T-helper 17 cell (primary cell): ENCODE results near the gene IL4R. TPM values are rescaled to one million over a fixed set of nuclear protein-coding genes. Genes with fewer than 3 reads are reported as not detected.

Experiments used
- ATAC-seq: fragments of 150-1000 bp; cut with Tn5 transposase; 2 replicates; pipeline ENCODE4 v1.10.0; 2021; ENCODE audit warnings: mild to moderate bottlenecking, moderate library complexity
- DNase-seq, 3 donors: peaks; one replicate each; pipeline versions ENCODE4 v3.0.0 to v3.0.0-alpha.2; 2020 to 2021
- H3K9me3 ChIP-seq: one replicate; pipeline ENCODE4 v1.7.0; 2013; ENCODE audit warnings: low read length, mild to moderate bottlenecking; ENCODE audit not compliant: control insufficient read depth, poor library complexity, severe bottlenecking
- H3K27ac Mint-ChIP-seq: one replicate; pipeline ENCODE4 v1.8.0; 2022; ENCODE audit warnings: mild to moderate bottlenecking, moderate library complexity, mixed read lengths
- H3K27me3 Mint-ChIP-seq: one replicate; pipeline ENCODE4 v1.8.0; 2022; ENCODE audit warnings: mixed read lengths
- H3K36me3 Mint-ChIP-seq: one replicate; pipeline ENCODE4 v1.8.0; 2022; ENCODE audit warnings: low read depth, mixed read lengths
- H3K4me1 Mint-ChIP-seq: one replicate; pipeline ENCODE4 v1.8.0; 2022; ENCODE audit warnings: mild to moderate bottlenecking, mixed read lengths
- H3K4me3 Mint-ChIP-seq: one replicate; pipeline ENCODE4 v1.8.0; 2022; ENCODE audit warnings: mild to moderate bottlenecking, moderate library complexity, mixed read lengths
- total RNA-seq, 4 donors: library from RNA in 2 of 4; stranded (reverse) in 2 of 4; gene quantifications; one replicate each; pipeline ENCODE4 v1.2.3 and lab custom pipeline; 2022 to 2026

IL4R gene
- total RNA-seq, 2 donors from 2014 or later: 156 to 173 TPM

DNA sequence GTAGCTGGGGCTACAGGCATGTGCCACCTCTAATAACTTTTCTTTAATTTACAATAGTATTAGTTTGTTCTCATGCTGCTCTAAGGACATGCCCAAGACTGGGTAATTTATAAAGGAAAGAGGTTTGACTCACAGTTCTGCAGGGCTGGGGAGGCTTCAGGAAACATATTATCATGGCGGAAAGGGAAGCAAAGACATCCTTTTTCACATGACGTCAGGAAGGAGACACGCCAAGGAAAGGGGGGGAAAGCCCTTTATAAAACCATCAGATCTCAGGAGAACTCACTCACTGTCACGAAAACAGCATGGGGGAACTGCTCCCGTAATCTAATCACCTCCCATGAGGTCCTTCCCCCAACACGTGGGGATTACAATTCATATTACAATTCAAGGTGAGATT is 18.3 kb downstream of the IL4R start:
- Mint-ChIP-seq H3K4me1 (peaks cover 48% of the 10 kb centered on the region), H3K36me3 (peaks cover 7% of the 10 kb centered on the region), H3K27ac (no peak overlapping the region), H3K4me3 (no peak overlapping the region), H3K27me3 (no peaks in the 10 kb centered on the region)
- peaks cover 4% of the 10 kb centered on the region for H3K9me3 ChIP-seq
- ATAC-seq: no peak
- DNase-seq: no peak

DNA sequence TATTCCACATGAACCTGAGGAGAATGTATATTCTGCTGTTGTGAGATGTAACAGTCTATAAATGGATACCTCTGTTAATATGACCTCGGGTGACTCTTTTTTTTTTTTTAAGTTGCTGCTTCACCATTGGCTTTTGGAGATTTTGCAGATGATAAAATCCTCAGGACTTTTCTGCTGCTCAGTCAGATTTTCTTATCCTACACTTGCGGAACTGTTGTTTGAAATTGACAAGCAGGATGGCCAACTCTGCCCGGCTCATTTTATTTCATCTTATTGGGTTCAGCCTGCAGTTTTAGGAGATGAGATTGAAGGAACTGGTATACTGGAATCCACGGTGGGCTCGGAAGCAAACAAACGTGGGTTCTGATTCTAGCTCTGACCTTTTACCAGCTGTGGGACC is 19.3 kb downstream of the IL4R start:
- Mint-ChIP-seq H3K36me3 (peaks cover 7% of the 10 kb centered on the region), H3K4me1 (peaks cover 42% of the 10 kb centered on the region), H3K27ac (peak overlapping the region; percentile 67)

DNA sequence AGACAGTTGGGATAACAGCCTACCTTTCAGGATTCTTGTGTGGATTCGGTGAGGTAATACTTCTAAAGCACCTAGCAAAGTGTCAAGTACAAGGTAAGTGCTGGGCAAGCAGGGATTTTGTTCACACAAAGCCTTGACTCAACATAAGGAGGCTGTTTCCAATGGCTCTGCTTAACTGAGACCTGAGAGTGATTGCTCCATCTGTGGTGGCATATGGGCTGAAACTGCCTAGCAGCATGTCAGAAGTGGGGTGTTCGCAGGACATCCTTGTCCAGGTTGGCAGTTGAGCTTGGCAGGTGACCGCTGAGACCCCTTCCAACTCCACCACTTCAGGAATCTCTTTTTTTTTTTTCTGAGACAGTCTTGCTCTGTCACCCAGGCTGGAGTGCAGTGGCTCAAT is 19.8 kb downstream of the IL4R start:
- H3K9me3 ChIP-seq: peaks cover 4% of the 10 kb centered on the region
- H3K27me3 Mint-ChIP-seq: no peaks in the 10 kb centered on the region
- peak overlapping the region; percentile 67 for H3K27ac Mint-ChIP-seq
- DNase-seq: no peak
- ATAC-seq: no peak
- peaks cover 7% of the 10 kb centered on the region for H3K36me3 Mint-ChIP-seq
- H3K4me1 Mint-ChIP-seq: peaks cover 43% of the 10 kb centered on the region
- H3K4me3 Mint-ChIP-seq: no peak overlapping the region

More for the DNA sequence above, 19.3 kb downstream of the IL4R start:
- no peak for DNase-seq
- no peak for ATAC-seq
- Mint-ChIP-seq H3K27me3 (no peaks in the 10 kb centered on the region), H3K4me3 (no peak overlapping the region)
- H3K9me3 ChIP-seq: peaks cover 4% of the 10 kb centered on the region

DNA sequence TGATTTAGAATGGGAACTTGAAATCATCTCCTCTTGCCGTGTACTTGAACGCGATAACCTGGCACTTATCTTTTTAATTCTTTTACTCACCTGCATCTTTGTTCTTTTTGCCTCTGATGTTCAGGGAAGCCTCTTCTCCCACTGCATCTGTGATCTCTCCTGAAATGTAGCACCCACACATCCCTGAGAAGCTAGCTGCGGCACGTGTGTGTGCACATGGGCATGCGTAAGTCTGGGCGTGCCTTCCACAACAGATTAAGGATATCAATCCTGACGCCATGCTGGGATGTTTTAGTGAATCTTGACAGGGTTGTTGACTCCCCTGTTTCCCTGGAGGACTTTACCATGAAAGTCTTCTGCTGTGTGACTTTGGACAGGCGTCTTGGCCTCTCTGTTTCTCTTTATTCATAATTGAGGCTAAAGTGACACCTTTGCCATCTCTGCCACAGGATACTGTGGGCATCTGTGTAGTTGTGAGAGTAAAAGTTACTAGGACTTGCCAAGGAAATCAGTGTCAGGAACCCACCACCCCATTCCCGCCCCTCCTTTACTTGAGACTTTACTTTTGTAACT is 20.5 kb downstream of the IL4R start:
- Mint-ChIP-seq H3K4me3 (no peak overlapping the region), H3K27me3 (no peaks in the 10 kb centered on the region), H3K4me1 (peaks cover 36% of the 10 kb centered on the region), H3K36me3 (peaks cover 7% of the 10 kb centered on the region), H3K27ac (no peak overlapping the region)
- H3K9me3 ChIP-seq: peaks cover 4% of the 10 kb centered on the region
- ATAC-seq (no peak), DNase-seq (no peak)

DNA sequence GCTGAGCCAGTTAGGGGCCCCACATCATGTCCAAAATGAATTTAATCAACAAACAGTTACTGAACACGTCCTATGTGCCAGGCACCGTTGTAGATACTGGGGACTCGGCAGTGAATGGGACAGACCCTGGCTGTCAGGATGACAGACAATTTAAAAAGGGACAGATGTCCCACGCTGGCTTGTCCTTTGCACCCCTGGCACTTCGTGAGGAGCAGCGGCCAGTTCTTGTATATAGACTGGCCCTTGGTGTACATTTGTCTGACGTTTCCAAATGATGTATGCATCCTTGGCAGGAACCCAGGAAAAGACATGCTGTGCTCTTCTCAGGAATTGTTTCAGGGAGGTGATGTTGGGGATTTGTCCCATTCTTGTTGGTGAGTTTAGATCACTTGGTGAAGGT is 21.1 kb downstream of the IL4R start:
- Mint-ChIP-seq H3K27ac (peak overlapping the region; percentile 74), H3K4me3 (no peak overlapping the region), H3K4me1 (peaks cover 31% of the 10 kb centered on the region), H3K27me3 (no peaks in the 10 kb centered on the region), H3K36me3 (peaks cover 4% of the 10 kb centered on the region)
- DNase-seq (no peak), ATAC-seq (no peak)
- H3K9me3 ChIP-seq: peaks cover 4% of the 10 kb centered on the region

DNA sequence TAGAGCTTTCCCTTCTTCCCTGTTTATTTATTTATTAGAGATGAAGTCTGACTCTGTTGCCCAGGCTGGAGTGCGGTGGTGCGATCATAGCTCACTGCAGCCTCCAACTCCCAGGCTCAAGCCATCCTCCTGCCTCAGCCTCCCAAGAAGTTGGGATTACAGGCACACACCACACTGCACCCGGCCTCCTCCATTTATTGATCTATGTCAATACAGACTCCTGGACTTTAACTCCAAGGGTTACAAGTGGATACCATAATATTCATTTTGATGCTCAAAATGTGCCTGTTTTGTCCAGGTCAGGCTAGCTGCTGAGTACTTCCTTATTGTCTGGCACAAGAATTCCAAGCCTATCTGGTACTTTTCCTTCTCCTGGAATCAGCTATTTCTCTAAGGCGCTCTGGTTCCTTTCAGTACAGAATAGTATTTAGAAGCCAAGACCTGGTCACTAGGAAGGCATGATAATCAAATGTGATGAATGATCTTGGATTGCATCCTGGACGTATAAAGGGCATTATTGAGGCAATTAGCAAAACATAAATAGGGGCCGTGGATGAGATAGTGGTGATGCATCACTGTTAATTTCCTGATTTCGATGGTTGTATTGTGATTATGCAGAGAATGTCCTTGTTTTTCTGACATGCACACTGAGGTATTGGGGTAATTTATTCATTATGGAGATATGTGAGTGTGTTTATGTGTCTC is 21.7 kb downstream of the IL4R start:
- Mint-ChIP-seq H3K27ac (peak overlapping the region; percentile 74), H3K36me3 (peaks cover 4% of the 10 kb centered on the region), H3K27me3 (no peaks in the 10 kb centered on the region), H3K4me1 (peaks cover 26% of the 10 kb centered on the region), H3K4me3 (no peak overlapping the region)
- ATAC-seq (no peak), DNase-seq (no peak)
- peaks cover 4% of the 10 kb centered on the region for H3K9me3 ChIP-seq

DNA sequence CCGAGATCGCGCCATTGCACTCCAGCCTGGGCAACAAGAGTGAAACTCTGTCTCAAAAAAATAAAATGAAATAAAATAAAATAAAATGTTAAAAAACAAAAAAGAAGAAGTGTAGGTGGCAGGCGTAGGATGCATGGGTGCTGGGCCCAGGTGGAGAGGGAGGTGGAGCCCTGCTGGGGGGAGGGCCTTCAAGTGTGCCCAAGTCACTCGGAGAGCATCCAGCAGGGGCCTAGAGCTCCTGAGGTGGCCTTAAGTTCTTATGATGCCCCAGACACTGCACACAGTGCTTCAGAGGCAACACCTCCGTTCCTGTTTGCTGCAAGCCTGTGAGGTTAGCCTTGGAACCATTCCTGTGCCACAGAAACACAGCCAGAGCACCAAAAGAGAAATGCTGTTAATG is 23.2 kb downstream of the IL4R start:
- peak; percentile 32 for ATAC-seq
- DNase-seq: no peak
- peaks cover 9% of the 10 kb centered on the region for H3K36me3 Mint-ChIP-seq
- H3K27me3 Mint-ChIP-seq: no peaks in the 10 kb centered on the region
- no peak overlapping the region for H3K4me3 Mint-ChIP-seq
- no peaks in the 10 kb centered on the region for H3K9me3 ChIP-seq
- H3K27ac Mint-ChIP-seq: no peak overlapping the region
- H3K4me1 Mint-ChIP-seq: peaks cover 19% of the 10 kb centered on the region

DNA sequence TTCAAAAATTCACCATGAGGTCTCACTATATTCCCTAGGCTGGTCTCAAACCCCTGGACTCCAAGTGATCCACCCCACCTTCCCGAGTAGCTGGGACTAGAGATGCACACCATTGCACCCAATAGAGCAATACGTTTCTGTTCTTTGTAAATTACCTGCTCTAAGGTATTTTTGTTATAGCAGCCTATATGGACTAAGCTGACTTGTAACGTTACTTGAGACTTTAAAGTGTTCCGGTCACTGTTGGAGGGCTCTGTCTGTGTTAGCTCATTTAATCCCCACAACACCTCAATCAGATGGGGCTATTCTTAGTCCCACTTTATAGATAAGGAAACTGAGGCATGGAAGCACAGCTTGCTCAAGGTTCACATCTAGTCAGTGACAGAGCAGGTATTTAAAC is 25.4 kb downstream of the IL4R start:
- H3K4me1 Mint-ChIP-seq: peaks cover 18% of the 10 kb centered on the region
- H3K36me3 Mint-ChIP-seq: peaks cover 11% of the 10 kb centered on the region
- H3K9me3 ChIP-seq: no peaks in the 10 kb centered on the region
- ATAC-seq: no peak
- H3K27ac Mint-ChIP-seq: peak overlapping the region; percentile 56
- DNase-seq: no peak
- H3K27me3 Mint-ChIP-seq: no peaks in the 10 kb centered on the region
- H3K4me3 Mint-ChIP-seq: no peak overlapping the region

DNA sequence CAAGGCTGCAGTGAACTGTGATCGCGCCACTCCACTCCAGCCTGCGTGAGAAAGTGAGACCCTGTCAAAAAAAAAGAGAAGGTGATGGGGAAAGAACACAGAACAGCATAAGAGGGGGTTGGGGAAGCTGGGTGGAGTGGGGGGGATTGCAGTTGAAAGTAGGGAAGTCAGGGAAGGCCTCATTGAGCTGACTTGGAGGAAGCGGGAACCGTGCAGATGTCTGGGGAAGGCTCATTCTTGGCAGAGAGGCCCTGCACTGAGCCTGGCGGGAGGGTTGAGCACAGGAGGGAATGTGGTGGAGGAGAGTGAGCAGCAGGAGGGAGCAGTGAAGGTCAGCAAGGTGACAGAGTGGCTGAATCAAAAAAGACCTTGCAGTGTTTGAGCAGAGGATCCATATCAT is 26.9 kb downstream of the IL4R start:
- Mint-ChIP-seq H3K27me3 (no peaks in the 10 kb centered on the region), H3K4me3 (peak overlapping the region; percentile 28), H3K36me3 (peaks cover 10% of the 10 kb centered on the region), H3K4me1 (peaks cover 10% of the 10 kb centered on the region), H3K27ac (peak overlapping the region; percentile 80)
- DNase-seq (no peak), ATAC-seq (no peak)
- no peaks in the 10 kb centered on the region for H3K9me3 ChIP-seq

DNA sequence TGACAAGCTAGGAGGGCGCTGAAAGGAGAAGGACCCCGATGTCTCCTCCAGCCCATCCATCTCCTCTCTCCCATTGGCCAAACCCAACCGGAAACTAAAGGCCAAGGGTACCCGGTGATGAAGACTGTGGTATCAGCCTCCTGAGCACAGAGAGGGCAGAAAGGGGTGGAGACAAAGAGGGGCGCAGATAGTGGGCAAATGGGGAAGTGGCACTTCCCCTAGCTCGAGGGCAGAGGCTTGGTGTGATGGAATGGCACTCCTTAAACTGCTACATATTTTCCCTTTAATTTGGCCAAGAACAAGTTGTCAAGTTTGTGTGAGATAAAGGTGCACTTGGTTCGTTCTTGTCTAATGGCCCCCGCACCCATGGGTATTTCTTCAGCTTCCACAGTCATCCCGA is 27.8 kb downstream of the IL4R start:
- no peaks in the 10 kb centered on the region for H3K9me3 ChIP-seq
- H3K4me1 Mint-ChIP-seq: peaks cover 5% of the 10 kb centered on the region
- peak overlapping the region; percentile 54 for H3K4me3 Mint-ChIP-seq
- H3K36me3 Mint-ChIP-seq: peaks cover 8% of the 10 kb centered on the region
- no peaks in the 10 kb centered on the region for H3K27me3 Mint-ChIP-seq
- DNase-seq (no peak), ATAC-seq (no peak)
- peak overlapping the region; percentile 80 for H3K27ac Mint-ChIP-seq

DNA sequence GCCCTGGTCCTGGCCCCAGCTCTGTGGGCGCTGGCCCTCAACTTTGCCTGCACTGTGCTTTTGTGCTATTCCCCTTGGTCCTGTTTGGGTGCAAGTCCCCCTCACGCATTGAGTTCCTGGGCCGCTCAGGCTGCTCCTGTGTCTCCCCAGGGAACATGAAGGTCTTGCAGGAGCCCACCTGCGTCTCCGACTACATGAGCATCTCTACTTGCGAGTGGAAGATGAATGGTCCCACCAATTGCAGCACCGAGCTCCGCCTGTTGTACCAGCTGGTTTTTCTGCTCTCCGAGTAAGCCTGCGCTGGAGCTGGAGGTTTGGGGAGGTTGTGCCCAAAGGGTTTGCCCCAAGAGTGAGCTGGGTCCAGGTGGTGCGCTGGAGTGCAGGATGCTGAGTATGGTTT is 28.2 kb downstream of the IL4R start:
- Mint-ChIP-seq H3K36me3 (peaks cover 8% of the 10 kb centered on the region), H3K4me3 (peak overlapping the region; percentile 54), H3K27me3 (no peaks in the 10 kb centered on the region), H3K27ac (peak overlapping the region; percentile 80), H3K4me1 (peaks cover 5% of the 10 kb centered on the region)
- DNase-seq (no peak), ATAC-seq (no peak)
- H3K9me3 ChIP-seq: no peaks in the 10 kb centered on the region

DNA sequence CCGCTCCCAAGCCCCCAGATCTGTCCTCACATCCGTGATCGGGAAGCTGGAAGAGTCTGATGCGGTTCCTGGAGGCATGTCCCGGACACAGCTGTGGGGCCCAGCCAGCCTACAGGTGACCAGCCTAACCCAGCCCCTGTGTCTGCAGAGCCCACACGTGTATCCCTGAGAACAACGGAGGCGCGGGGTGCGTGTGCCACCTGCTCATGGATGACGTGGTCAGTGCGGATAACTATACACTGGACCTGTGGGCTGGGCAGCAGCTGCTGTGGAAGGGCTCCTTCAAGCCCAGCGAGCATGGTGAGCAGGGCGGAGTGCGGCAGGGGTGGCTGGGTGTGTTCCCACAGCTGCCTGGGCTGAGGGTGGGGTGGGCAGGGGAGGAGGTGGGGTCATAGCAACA is 30.9 kb downstream of the IL4R start:
- H3K9me3 ChIP-seq: no peaks in the 10 kb centered on the region
- ATAC-seq (no peak), DNase-seq (no peak)
- H3K27me3 Mint-ChIP-seq: no peaks in the 10 kb centered on the region
- H3K4me3 Mint-ChIP-seq: no peak overlapping the region
- peaks cover 7% of the 10 kb centered on the region for H3K4me1 Mint-ChIP-seq
- peaks cover 13% of the 10 kb centered on the region for H3K36me3 Mint-ChIP-seq
- no peak overlapping the region for H3K27ac Mint-ChIP-seq

DNA sequence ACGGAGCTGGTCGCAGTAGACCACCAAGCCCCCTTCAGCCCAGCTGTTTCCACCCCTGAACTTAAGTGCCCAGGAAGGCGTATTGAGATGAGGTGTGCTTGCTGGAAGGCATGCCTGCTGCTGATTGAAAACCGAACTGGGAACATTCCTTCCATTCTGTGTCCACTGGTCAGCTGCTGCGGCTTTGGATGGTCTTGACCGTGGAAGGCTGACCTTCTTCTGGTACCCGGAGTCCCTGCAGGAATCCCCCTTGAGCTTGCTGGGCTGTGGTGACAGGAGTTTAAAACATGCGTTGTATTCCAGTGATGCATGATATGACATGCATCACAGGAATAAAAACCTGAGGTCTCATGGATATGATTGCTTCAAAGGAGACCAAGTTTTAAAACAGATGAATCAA is 31.4 kb downstream of the IL4R start:
- DNase-seq (no peak), ATAC-seq (no peak)
- Mint-ChIP-seq H3K4me3 (peak overlapping the region; percentile 36), H3K36me3 (peaks cover 13% of the 10 kb centered on the region), H3K27me3 (no peaks in the 10 kb centered on the region), H3K4me1 (peaks cover 7% of the 10 kb centered on the region), H3K27ac (peak overlapping the region; percentile 43)
- H3K9me3 ChIP-seq: no peaks in the 10 kb centered on the region

DNA sequence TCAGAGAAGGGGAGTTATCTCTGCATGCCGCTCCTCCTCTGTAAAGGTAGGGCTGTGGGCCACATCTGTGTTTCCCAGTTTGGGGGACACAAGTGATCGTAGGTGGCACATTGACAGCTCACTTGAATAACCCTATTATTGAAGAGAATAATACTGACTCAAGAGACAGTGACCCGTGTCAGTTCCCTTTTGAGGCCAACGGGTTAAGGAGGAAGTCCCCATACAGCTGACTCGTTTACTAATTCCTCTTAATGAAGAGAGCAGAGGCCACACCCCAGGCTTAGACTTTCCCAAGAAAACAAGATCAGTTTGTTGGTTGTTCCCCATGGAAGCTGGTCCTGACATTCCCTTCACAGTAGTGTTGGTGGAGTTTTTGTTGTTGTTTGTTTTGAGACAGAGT is 33.0 kb downstream of the IL4R start:
- DNase-seq: no peak
- peak; percentile 34 for ATAC-seq
- H3K27ac Mint-ChIP-seq: peak overlapping the region; percentile 78
- no peak overlapping the region for H3K4me3 Mint-ChIP-seq
- H3K27me3 Mint-ChIP-seq: no peaks in the 10 kb centered on the region
- H3K4me1 Mint-ChIP-seq: peaks cover 9% of the 10 kb centered on the region
- H3K36me3 Mint-ChIP-seq: peaks cover 10% of the 10 kb centered on the region
- H3K9me3 ChIP-seq: no peaks in the 10 kb centered on the region
